ENCODE data around the gene HOXB8.

DNA sequence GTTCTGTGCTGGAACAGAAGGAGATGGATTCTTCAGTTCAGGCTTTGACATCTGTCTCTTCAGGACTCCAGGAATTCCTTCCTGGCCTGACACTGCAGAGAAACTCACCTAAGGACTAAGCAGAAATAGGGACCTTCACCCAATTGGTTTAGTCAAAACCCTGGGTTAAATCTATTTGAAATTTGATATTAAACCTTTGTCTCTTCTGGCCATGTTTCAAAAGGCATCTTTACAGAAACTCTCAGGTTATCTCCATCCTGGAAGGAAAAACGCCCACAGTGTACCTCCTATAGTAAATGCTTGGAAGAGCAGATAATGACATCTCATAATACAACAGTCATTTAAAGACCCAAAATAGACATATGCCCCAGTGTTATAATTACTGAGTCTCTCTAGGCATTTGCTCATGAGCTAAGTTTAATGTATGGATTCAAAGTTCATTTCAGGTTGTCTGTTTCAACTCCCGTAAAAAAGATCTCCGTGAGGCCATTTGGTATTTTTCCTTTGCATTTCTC lies 31.3 kb downstream of the HOXB8 start:
- TF ChIP-seq FOXM1 (IDR thresholded peaks at IDR 0.05; ENCODE audit: borderline replicate concordance) (no peak), PKNOX1 (IDR thresholded peaks at IDR 0.05) (no peak), ARNT (IDR thresholded peaks at IDR 0.05) (no peak), SUZ12 (IDR thresholded peaks at IDR 0.05) (no peak), BHLHE40 (IDR thresholded peaks at IDR 0.05; ENCODE audit: borderline replicate concordance) (no peak), CTBP1 (IDR thresholded peaks at IDR 0.05; ENCODE audit: borderline replicate concordance) (no peak), SP1 (IDR thresholded peaks at IDR 0.05) (no peak), FOXK2 (IDR thresholded peaks at IDR 0.05) (no peak), TARDBP (IDR thresholded peaks at IDR 0.05) (no peak), ELF4 (IDR thresholded peaks at IDR 0.05) (no peak), NFRKB (IDR thresholded peaks at IDR 0.05) (no peak), ZNF384 (IDR thresholded peaks at IDR 0.05) (no peak)
